GM12878 (cell line): Measurements from ENCODE around the gene CFL2.

Source experiments
- REST ChIP-seq: IDR thresholded peaks from 2 replicates; pipeline ENCODE4 v1.6.1; 2012; ENCODE audit warnings: mild to moderate bottlenecking, low read depth, low read length
- ZSCAN29 ChIP-seq: fragments of 450-650 bp; IDR thresholded peaks from 2 replicates; pipeline ENCODE4 v1.6.1; 2017; ENCODE audit warnings: mild to moderate bottlenecking, moderate library complexity

- TF ChIP-seq ZSCAN29 (no peak), REST (no peak)
Measured at GRCh38 chr14:34680806-34681479, 33.5 kb downstream of the CFL2 start.
